RWPE1 (cell line): ENCODE measurements around the gene TRRAP.

Experiments used
- CTCF ChIA-PET: fragments of 350-600 bp; sonication (Branson Sonifier 250); formaldehyde crosslinking; extraction: SDS; loops from one replicate; lab custom pipeline; 2021; lab: Yijun Ruan, JAX
- POLR2A ChIA-PET: fragments of 400-600 bp; formaldehyde crosslinking; extraction: SDS; loops from one replicate; lab custom pipeline; 2020; ENCODE audit warnings: antibody characterized with exemption; ENCODE audit not compliant: low non-redundant PET; lab: Yijun Ruan, JAX
- DNase-seq: peaks from one replicate; pipeline ENCODE4 v3.0.0; 2012; ENCODE audit warnings: low spot score
- H3K27ac ChIP-seq: fragments of 450-650 bp; 2 replicates; pipeline ENCODE4 v1.5.1; 2017
- TF ChIP-seq, protein P1 (sequence below): fragments of 450-650 bp; conservative IDR thresholded peaks from 2 replicates; pipeline ENCODE4 v1.5.1; 2017; ENCODE audit warnings: low read depth, mild to moderate bottlenecking

Gene TRRAP

DNA sequence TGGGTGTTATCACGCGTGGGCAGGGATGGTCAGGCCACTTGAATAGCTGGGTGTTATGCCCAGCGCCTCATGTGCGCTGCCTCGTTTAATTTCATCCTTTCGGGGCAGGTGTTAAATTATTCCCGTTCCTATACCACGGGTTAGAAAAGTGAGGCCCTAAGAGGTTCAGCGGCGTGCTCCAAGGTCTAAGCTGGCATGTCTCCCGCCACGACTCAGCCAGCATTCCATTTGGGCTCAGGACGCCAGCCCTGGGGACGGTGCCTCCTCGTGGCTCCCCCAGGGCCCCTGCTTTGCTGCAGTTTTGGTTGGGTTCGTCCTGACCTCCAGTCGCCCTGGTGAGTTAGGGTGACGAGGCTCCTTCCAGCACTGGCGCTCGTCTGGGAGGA lies 124.5 kb downstream of the TRRAP start:
- TF ChIP-seq, protein P1, sequence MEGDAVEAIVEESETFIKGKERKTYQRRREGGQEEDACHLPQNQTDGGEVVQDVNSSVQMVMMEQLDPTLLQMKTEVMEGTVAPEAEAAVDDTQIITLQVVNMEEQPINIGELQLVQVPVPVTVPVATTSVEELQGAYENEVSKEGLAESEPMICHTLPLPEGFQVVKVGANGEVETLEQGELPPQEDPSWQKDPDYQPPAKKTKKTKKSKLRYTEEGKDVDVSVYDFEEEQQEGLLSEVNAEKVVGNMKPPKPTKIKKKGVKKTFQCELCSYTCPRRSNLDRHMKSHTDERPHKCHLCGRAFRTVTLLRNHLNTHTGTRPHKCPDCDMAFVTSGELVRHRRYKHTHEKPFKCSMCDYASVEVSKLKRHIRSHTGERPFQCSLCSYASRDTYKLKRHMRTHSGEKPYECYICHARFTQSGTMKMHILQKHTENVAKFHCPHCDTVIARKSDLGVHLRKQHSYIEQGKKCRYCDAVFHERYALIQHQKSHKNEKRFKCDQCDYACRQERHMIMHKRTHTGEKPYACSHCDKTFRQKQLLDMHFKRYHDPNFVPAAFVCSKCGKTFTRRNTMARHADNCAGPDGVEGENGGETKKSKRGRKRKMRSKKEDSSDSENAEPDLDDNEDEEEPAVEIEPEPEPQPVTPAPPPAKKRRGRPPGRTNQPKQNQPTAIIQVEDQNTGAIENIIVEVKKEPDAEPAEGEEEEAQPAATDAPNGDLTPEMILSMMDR: no peak
- CTCF ChIA-PET: interaction anchor here (0.6 kb wide), 2 partner anchors 297 to 1557 kb away, joined by 4 to 6 read pairs; no protein-coding TSS in a partner anchor
- DNase-seq: no peak
- H3K27ac ChIP-seq: no peak overlapping the region
- POLR2A ChIA-PET: no interaction called here

DNA sequence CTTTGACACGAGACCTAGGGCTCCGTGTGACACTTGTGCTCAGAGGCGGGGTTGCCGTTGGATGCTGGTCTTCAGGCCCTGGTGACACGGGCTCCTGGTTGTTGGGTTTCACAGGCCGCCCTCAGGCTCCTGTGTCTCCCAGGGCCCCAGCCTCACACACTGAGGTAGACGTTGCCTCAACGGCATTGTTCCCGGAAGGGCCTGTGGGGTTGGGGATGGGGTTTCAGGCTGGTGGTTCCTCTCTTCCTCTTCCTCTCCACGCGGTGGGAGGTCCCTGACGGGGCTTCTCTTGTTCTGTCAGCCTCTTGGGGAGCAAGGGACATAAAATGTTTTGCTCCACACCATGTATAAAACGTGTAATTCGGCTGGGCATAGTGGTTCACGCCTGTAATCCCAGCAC lies 125.1 kb downstream of the TRRAP start:
- DNase-seq: no peak
- ChIA-PET CTCF (no interaction called here), POLR2A (no interaction called here)
- TF ChIP-seq, protein P1: no peak
- H3K27ac ChIP-seq: no peak overlapping the region

DNA sequence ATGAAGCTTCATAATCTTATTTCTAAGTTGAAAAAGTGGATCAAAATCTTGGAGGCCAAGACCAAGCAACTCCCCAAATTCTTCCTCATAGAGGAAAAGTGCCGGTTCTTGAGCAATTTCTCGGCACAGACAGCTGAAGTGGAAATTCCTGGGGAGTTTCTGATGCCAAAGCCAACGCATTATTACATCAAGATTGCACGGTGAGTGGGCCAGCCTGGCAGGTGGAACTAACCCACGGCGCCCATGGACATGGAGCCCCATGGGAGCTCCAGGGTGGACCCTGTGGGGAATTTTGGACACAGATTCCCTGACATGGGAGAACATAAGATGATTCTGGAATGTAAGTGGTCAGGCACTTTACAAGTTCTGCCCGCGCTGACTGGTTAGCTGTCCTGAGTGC lies 125.9 kb downstream of the TRRAP start:
- TF ChIP-seq, protein P1: no peak
- no peak overlapping the region for H3K27ac ChIP-seq
- CTCF ChIA-PET: no interaction called here
- DNase-seq: no peak
- POLR2A ChIA-PET: no interaction called here

DNA sequence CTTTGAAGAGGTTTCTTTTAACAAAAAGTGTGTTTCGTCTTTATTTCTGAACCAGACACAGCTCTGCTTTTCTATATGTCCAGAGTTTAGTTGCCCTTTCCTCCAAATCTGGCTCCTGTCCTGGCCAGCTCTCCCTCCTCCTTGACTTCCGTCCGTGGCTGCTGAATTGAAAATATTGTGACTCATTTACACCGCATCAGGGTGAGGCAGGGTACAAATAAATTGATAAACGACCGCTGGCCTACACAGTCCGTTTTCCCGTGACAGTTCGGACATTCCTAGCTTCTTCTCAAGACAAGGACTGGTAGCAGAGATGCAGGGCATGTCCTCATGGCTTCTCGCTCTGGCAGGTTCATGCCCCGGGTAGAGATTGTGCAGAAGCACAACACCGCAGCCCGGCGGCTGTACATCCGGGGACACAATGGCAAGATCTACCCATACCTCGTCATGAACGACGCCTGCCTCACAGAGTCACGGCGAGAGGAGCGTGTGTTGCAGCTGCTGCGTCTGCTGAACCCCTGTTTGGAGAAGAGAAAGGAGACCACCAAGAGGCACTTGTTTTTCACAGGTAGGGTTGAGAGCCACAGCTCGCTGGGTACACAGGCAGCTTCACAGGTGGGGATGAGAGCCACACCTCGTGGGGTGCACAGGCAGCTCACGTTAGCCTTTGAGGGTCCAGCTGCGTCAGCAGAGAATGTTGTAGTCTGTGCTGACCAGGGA lies 126.6 kb downstream of the TRRAP start:
- TF ChIP-seq, protein P1: no peak
- ChIA-PET CTCF (interaction anchor here (0.8 kb wide), 1 partner anchor 255 kb away, joined by 3 read pairs; no protein-coding TSS in a partner anchor), POLR2A (no interaction called here)
- DNase-seq: no peak
- H3K27ac ChIP-seq: no peak overlapping the region

DNA sequence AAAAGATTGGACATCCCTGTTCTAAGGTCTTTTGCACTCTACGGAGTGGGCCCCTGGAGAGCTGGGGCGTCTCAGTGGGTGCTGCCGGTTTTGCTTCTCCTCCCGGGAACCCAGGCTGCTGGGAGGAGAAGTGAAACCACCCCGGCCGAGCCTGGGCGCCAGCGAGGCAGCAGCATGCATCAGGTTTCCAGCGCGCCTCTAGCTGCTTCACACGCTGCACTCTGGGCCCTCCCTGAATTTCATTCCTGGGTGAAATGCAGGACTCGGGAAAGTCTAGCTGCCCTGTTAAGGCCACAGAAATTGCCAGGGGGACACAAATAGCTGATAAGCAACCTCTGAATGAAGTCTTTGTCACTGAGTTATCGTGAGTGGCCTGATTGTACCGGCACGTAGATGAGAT lies 127.4 kb downstream of the TRRAP start:
- TF ChIP-seq, protein P1: no peak
- ChIA-PET CTCF (interaction anchor here (0.8 kb wide), 1 partner anchor 256 kb away, joined by 3 read pairs; no protein-coding TSS in a partner anchor), POLR2A (no interaction called here)
- no peak for DNase-seq
- H3K27ac ChIP-seq: no peak overlapping the region

DNA sequence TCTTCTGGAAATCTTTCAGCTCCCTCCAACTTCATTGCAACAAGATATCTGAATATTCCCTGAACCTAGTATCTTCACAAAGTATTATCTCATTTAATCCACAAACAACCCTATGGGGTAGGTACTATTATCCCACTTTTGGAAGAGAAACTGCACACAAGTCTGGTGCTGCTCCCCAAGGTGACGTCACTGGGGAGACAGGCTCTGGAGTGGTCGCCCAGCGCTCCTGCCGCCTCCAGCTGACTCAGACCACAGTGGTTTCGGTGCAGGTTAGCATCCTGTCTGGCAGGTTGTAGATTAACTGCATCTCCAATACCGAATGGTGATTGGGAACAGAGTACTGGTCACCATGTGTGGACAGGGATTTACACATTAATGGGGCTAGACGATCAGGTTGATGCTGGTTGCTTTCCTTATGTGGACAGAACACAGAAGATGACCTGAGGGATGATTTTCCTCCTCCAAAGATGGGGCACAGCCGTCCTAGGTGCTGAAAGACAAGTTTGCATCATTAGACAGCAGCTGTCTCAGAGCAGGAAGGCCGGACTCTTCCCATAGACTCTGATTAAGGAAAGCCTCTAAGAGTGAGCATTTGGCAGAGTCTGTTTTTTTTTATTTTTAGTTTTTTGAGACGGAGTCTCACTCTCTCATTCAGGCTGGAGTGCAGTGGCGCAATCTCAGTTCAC lies 128.6 kb downstream of the TRRAP start:
- ChIA-PET POLR2A (no interaction called here), CTCF (interaction anchor here (0.6 kb wide), 1 partner anchor 185 kb away, joined by 3 read pairs; no protein-coding TSS in a partner anchor)
- DNase-seq: no peak
- no peak overlapping the region for H3K27ac ChIP-seq
- TF ChIP-seq, protein P1: no peak
